ENCODE results near the gene EIF3A.

EIF3A gene

GRCh38 chr10:119006451-119007210, 74.0 kb downstream of the EIF3A start:
- no peak for DNase-seq (ENCODE audit: low read depth in 2 of 2, low spot score in 1 of 2)

DNA sequence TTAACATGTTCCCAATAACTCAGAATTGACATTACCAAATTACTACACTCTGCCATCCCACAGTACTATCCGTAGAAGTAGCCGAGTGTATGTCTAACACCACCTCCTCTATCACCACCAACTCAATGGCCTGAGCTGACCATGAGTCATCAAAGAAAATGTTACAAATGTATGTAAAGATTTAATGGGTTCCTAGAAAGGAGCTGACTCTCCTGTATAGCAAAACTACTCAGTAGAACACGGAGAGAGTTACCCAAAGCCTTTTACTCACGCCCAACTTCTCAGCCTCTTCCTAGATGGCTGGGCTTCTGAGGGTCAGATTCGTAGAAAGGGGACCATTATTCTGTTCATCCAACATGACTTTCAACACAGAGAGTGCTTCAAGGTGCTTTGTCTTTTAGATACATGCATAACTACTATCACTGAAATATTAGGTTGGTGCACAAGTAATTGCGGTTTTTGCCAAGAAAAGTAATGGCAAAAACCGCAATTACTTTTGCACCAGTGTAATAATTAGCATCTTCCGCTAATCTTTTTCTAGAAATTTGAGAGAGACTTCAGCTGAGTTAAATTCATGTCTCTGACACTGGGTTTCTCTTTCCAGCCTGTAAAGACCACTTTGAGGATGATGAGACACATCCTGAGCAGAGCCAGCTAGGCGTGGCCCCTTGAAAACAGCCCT, 75.1 kb downstream of the EIF3A start:
- DNase-seq (ENCODE audit: low read depth in 2 of 2, low spot score in 1 of 2), result no peak

DNA sequence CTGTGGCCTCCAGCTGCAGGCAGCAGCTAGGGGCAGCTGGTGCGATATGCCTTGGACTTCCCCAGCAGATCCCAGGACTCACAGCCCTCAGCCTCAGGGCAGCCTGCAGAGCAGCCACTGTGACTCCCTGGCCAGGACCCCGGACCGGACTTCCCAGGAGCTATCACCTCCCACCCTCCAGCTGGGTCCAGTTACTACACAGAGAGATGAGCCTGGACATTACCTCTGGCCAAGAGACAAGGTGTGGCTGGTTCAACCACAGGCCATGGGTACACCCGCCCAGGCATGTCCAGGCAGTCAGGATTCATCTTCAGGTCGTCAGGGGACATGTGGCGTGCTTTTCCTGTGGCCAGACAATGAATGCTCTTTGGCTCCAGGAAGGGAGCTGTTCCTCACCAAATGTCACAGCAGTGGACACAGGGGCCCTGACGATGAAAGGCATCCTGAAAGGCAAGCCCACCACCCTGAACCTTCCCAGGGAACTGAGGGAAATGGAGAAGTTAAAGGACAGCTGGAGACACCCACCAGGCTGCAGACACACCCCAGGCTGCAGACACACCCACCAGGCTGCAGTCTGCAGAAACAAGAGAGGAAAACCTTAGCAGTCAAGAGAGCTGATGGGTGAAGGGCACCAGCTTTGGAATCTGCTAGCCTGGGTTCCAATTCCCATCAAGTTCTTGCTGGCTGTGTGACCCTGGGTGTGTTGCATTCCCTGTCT, 76.9 kb downstream of the EIF3A start:
- no peak for DNase-seq (ENCODE audit: low read depth in 2 of 2, low spot score in 1 of 2)

DNA sequence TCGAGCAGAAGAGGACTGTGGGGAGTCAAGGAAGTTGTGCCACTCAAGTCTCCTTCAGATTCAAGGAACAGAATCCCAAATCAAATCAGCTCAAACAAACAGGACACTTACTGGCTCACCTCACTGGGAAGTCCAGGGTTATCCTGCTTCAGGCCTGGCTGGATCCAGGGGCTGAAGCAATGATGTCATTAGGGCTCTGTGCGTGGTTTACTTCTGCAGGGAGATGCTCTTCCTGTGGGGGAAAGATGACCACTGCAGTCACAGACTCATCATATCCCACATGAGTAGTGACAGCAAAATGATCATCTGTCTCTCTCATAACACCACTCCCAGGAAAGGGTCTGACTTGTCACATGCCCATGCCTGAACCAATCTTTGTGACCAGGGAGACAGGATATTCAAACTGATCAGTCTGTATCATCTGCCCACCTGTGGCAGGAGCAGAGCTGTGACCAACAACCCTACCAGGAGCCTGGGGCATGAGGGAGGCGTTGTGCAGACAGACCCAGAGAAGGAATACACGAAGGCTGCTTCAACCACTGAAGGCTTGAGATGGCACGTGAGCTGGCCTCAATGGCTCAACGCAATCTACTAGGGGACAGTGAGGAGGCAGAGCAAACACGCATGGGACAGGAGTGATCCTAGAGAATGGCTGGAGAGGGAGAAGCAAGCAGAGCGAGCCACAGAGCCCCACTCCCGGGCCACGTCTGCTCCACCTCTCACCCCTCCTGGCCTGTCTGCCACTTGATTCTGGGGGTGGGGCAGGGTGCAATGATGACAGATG, 78.7 kb downstream of the EIF3A start:
- no peak for DNase-seq (ENCODE audit: low read depth in 2 of 2, low spot score in 1 of 2)

DNA sequence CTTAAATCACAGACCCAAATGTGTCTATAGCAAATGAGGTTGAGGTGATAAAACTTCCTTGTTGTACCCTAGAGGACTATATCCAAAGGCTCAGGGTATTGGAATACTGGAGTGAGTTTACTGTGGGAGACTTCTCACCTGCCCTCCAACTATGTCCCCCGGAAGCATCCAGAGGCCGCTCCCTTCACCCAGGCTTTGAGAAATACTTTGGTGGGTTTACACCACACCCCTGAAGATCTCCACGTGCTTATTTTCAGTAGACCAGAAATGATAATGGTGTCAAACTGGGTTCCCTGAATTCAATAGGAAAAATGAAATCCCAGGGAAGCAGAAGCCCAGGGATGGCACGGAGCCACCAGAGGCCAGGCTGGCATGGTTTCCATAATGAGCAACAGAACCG, 82.4 kb downstream of the EIF3A start:
- DNase-seq (ENCODE audit: low read depth in 2 of 2, low spot score in 1 of 2), result no peak

DNA sequence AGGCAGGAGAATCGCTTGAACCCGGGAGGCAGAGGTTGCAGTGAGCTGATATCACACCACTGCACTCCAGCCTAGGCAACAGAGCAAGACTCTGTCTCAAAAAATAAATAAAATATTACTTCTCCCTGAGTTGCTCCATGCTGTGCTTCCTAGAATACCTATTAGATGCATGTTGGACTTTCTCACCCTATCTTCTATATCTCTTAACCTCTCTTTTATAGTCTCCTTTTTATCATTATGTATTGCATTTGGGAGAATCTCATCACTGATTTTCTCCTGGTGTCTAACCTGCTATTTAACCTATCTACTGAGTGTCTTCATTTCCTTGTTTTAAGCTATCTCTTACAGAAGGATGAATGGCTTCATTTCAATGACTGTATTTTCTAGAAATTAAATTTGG, 83.2 kb downstream of the EIF3A start:
- DNase-seq (ENCODE audit: low read depth in 2 of 2, low spot score in 1 of 2), result no peak

DNA sequence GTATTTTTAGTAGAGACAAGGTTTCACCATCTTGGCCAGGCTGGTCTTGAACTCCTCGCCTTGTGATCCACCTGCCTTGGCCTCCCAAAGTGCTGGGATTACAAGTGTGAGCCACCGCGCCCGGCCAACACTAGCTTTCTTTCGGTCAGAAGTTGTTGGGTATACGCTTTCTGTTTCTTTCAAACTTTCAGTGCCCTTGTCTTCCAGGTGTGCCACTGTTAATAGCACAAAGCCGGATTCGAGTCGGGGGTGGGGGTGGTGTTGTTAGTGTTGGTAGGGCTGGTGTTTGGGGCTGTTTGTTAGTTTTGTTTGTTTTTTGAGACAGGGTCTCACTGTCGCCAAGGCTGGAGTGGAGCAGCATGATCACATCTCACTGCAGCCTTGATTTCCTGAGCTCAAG, 84.9 kb downstream of the EIF3A start:
- no peak for DNase-seq (ENCODE audit: low read depth in 2 of 2, low spot score in 1 of 2)

DNA sequence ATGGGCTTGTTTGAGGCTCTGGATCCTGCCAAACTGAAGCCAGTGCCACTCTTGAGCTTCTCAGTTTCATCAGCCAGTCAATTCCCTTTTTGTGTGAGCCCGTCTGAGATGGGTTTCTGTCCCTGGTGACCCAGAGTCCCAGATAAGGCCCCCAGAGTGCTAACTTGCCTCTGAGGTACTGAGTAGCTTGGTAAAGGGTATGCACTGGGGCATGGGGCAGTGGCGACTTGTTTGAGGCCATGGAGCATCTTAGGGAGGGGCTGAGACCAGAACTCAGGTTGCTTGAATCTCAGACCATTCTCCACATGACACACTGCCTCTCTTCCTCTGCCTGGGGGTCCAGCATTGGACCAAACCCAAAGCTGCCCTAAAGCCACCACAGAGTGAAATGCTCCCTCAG, 86.3 kb downstream of the EIF3A start:
- no peak for DNase-seq (ENCODE audit: low read depth in 2 of 2, low spot score in 1 of 2)

DNA sequence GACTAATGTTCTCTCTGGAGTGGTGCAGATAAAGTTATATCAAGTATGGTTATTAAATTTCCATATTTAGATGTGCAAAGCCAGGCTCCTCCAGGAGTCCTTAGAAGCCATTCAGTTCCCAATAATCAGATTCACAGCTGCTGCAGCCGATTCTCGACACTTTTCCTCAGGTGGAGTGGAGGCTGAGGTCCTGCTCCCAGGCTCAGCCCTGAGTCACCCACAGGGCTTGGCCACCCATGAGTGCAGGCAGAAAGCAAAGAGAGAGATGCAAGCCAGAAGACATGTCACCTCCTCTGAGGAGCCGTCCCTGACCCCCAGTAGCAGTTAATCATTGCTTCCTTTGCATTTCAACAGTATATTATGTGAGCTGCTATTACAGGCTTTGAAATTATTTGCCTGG, 87.4 kb downstream of the EIF3A start:
- DNase-seq (ENCODE audit: low read depth in 2 of 2, low spot score in 1 of 2), result no peak

DNA sequence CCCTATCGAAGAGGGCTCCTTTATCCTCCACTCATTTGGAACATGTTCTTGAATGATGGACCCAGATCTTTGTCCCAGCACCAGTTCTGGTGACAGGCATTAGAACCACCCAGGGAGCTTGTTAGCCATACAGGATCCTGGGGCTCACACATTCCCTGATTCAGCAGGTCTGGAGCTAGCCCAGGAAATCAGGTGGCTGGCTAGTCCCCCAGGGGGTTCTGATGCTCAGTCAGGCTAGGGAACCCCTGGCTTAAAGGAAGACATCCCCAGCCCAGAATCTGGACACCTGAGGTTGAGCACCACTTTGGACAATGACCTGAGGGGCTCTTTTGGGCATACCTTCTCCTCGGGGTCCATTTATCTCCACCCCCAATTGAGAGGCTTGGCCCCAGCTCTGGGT, 88.1 kb downstream of the EIF3A start:
- DNase-seq (ENCODE audit: low read depth in 2 of 2, low spot score in 1 of 2), result no peak

GRCh38 chr10:118990326-118990725, 90.3 kb downstream of the EIF3A start:
- no peak for DNase-seq (ENCODE audit: low read depth in 2 of 2, low spot score in 1 of 2)

- no peak for DNase-seq (ENCODE audit: low read depth in 2 of 2, low spot score in 1 of 2)
Measured at GRCh38 chr10:118986815-118987790, 93.5 kb downstream of the EIF3A start.

GRCh38 chr10:118985576-118985975, 95.0 kb downstream of the EIF3A start:
- no peak for DNase-seq (ENCODE audit: low read depth in 2 of 2, low spot score in 1 of 2)
